Large intestine (tissue), 3 donors: Measurements from ENCODE around the gene GUCY2F. TPM values are rescaled to one million over a fixed set of nuclear protein-coding genes. Genes with fewer than 3 reads are reported as not detected.

Experiments
- DNase-seq, 2 donors: peaks; one replicate each; pipeline versions ENCODE4 v3.0.0 to v3.0.0-alpha.2; 2013
- H3K27ac ChIP-seq: one replicate; pipeline ENCODE4 v1.5.1; 2013; ENCODE audit warnings: low read length
- H3K27me3 ChIP-seq: 2 replicates; pipeline ENCODE4 v1.6.1; 2013; ENCODE audit warnings: low read length; ENCODE audit not compliant: control insufficient read depth, insufficient read depth
- H3K36me3 ChIP-seq: 2 replicates; pipeline ENCODE4 v1.6.1; 2013; ENCODE audit warnings: low read length; ENCODE audit not compliant: control insufficient read depth, insufficient read depth
- H3K4me1 ChIP-seq: one replicate; pipeline ENCODE4 v1.6.1; 2013; ENCODE audit warnings: low read length; ENCODE audit not compliant: control insufficient read depth, insufficient read depth
- H3K4me3 ChIP-seq: one replicate; pipeline ENCODE4 v1.5.1; 2013; ENCODE audit warnings: low read length
- H3K9me3 ChIP-seq: one replicate; pipeline ENCODE4 v1.6.1; 2013; ENCODE audit warnings: mild to moderate bottlenecking, low read depth, low read length, moderate library complexity; ENCODE audit not compliant: control insufficient read depth
- WGBS: methylation state at CpG from one replicate; pipeline ENCODE4 v1.1.5; 2013; ENCODE audit warnings: low lambda C conversion rate; ENCODE audit not compliant: insufficient coverage; 5-methylcytosine and 5-hydroxymethylcytosine counted together
- polyA plus RNA-seq: library from polyadenylated mRNA; unstranded; fragments of 120-200 nt; gene quantifications from one replicate; pipeline ENCODE4 v1.2.1, GENCODE V29; 2013

Gene GUCY2F
- polyA plus RNA-seq, 1 donor, result not detected

DNA sequence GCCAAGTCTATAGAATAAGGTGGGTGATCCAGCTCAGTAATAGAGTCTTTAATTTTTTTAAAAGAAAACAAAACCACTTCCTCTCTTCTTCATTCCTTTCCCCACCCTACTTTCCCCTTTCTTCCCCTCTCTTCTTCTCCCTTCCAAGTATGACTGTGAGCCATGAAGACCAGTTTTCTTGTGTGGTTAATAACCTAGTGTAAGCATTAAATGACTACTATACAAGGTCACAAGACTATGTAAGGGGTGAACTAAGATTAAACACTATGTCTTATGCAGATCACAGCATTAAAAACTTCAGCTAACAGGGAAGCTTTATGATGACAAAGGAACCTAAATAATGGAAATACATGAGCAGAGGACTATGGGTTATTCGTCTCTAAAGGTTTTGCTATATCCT is 135.4 kb downstream of the GUCY2F start:
- Histone ChIP-seq H3K27me3 (no peaks in the 10 kb centered on the region), H3K27ac (no peak overlapping the region), H3K4me3 (no peak overlapping the region), H3K9me3 (no peaks in the 10 kb centered on the region), H3K4me1 (no peaks in the 10 kb centered on the region), H3K36me3 (no peaks in the 10 kb centered on the region)
- WGBS, result no CpG with 5 or more reads among the region's 1 CpG
- DNase-seq, result no peak

DNA sequence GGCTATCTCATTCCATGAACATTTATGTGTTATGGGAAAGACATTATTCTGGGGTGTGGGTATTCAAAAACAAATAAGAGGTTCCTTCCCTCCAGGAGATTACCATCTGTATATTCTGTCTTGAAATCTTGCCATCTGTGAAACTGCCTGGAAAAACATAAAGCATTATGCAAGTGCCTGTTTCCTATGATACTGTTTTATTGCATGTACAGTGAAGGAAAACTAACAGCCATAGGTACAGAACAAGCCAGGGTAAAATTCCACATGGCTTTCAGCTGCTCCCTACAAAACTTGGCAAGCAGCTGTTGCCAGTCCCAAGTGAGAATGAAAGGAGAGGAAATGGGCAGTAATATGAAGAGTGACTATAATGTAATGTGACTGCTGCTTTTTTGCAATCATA is 136.0 kb downstream of the GUCY2F start:
- Histone ChIP-seq H3K36me3 (no peaks in the 10 kb centered on the region), H3K27ac (no peak overlapping the region), H3K27me3 (no peaks in the 10 kb centered on the region), H3K4me3 (no peak overlapping the region), H3K4me1 (no peaks in the 10 kb centered on the region), H3K9me3 (no peaks in the 10 kb centered on the region)
- DNase-seq, result no peak

DNA sequence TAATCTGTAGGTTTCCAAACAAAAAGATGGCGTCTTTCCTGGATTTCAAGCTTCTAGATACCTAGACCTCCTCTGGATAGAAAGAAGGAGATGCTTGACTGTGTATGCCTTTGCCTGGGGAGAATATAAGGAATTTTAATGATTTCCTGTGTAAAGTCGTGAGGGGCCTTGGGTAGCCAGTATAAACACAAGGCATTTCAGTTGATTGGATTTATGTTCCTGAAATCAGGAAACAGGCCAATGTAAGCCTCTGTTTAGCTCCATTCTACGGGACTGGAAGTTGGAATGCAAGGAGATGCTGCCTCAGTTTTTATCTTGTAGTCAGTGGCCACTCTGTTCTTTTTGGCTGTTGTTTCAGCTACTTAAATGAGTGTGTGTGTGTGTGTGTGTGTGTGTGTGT is 137.2 kb downstream of the GUCY2F start:
- DNase-seq, result no peak
- Histone ChIP-seq H3K27ac (no peak overlapping the region), H3K4me3 (no peak overlapping the region), H3K36me3 (no peaks in the 10 kb centered on the region), H3K27me3 (no peaks in the 10 kb centered on the region), H3K4me1 (no peaks in the 10 kb centered on the region), H3K9me3 (no peaks in the 10 kb centered on the region)
- no CpG with 5 or more reads among the region's 3 CpGs for WGBS

DNA sequence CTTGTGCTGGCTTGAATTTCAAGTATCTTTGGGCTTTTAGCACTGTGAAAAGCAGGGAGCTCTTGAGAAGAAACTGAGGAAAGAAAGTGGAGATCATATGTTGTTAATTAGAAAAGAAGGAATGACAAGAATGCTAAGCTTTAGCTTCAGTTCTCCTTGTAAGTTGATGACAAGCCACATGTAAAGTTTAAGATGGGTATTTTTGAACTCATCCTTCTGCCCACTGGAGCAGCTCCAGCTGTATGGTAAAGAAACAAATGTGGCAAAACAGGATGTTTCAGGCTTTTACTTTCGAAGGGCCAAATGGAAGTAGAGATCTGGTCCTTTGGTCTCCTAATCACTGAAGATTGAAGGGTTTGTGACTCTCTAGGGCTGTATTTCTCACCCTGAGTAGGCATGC is 137.8 kb downstream of the GUCY2F start:
- no peak for DNase-seq
- Histone ChIP-seq H3K27me3 (no peaks in the 10 kb centered on the region), H3K27ac (no peak overlapping the region), H3K36me3 (no peaks in the 10 kb centered on the region), H3K4me3 (no peak overlapping the region), H3K4me1 (no peaks in the 10 kb centered on the region), H3K9me3 (no peaks in the 10 kb centered on the region)
- WGBS, result no CpG with 5 or more reads among the region's 1 CpG

DNA sequence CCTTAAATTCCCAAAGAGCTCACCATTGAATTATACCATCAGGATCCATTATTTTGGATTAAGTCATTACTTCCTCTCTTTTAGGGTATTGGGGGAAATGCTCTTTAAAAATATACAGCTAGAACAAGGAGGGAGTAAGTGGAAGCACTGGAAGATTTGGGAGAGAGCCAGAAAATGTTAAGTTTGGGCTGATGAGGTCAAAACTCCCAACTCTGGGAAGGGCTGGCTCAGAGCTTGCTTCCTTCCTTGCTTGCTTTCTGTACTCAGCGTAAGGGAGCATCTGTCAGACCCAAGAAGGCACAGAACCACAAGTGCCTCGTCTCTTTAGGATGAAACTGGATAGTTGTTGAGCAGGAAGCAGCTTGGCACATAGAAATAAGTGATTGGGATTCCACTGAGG is 138.2 kb downstream of the GUCY2F start:
- no peaks in the 10 kb centered on the region for H3K4me1 ChIP-seq
- H3K27me3 ChIP-seq, result no peaks in the 10 kb centered on the region
- H3K36me3 ChIP-seq, result no peaks in the 10 kb centered on the region
- no peak overlapping the region for H3K27ac ChIP-seq
- no peak overlapping the region for H3K4me3 ChIP-seq
- H3K9me3 ChIP-seq, result no peaks in the 10 kb centered on the region
- DNase-seq, result no peak
- no CpG with 5 or more reads among the region's 2 CpGs for WGBS

DNA sequence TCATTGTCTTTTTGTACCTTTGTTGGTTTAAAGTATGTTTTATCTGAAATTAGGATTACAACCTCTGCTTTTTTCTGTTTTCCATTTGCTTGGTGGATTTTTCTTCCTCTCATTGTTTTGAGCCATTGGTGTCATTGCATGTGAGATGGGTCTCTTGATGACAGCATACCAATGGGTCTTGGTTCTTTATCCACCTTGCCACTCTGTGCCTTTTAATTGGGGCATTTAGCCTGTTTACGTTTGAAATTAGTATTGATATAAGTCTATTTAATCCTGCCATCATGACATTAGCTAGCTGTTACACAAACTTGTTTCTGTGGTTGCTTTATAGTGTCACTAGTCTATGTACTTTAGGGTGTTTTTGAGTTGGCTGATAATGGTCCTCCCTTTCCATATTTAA is 145.7 kb downstream of the GUCY2F start:
- Histone ChIP-seq H3K4me3 (no peak overlapping the region), H3K4me1 (no peaks in the 10 kb centered on the region), H3K27me3 (no peaks in the 10 kb centered on the region), H3K27ac (no peak overlapping the region), H3K9me3 (no peaks in the 10 kb centered on the region), H3K36me3 (no peaks in the 10 kb centered on the region)
- no CpG with 5 or more reads among the region's 1 CpG for WGBS
- DNase-seq, result no peak

DNA sequence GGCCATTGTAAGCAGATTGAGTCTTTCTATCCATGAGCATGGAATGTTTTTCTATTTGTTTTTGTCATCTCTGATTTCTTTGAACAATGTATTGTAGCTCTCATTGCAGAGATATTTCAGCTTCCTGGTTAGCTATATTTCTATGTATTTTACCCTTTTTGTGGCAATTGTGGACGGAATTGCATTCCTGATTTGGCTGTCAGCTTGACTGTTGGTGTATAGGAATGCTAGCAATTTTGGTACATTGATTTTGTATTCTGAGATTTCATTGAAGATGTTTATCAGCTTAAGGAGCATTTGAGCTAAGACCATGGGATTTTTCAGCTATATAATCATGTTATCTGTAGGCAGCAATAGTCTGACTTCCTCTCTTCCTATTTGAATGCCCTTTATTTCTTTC is 154.6 kb downstream of the GUCY2F start:
- no peaks in the 10 kb centered on the region for H3K36me3 ChIP-seq
- DNase-seq, result no peak
- no peaks in the 10 kb centered on the region for H3K4me1 ChIP-seq
- WGBS, result no CpG with 5 or more reads among the region's 1 CpG
- H3K4me3 ChIP-seq, result no peak overlapping the region
- H3K27ac ChIP-seq, result no peak overlapping the region
- no peaks in the 10 kb centered on the region for H3K27me3 ChIP-seq
- no peaks in the 10 kb centered on the region for H3K9me3 ChIP-seq

Other genes with a start within 250 kb of the GUCY2F start
- gene NXT2, start 54.8 kb upstream of the GUCY2F start, polyA plus RNA-seq, result 11.2 TPM
- gene KCNE5, start 143.1 kb upstream of the GUCY2F start, polyA plus RNA-seq, result 0.79 TPM